ENCODE data around the gene MED31.

MED31 gene

DNA sequence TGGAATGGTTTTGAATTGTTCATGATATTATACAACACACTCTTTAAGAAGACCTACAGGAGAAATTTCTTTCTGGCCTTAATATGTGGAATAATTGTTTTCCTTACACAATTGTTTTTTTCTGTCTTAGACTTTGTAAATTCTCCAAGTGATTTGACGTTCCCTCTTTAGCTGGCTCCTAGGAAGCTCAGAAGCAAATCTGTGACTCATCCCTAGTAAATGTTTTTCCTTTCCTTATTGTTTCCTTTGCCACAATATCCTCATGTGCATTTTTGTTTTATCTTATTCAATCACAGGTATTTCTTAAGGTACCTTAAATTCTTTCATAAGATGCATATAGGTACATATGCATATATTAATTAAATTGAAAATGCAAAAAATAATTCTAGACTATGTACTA is 24.4 kb downstream of the MED31 start:
- TF ChIP-seq, protein P1, sequence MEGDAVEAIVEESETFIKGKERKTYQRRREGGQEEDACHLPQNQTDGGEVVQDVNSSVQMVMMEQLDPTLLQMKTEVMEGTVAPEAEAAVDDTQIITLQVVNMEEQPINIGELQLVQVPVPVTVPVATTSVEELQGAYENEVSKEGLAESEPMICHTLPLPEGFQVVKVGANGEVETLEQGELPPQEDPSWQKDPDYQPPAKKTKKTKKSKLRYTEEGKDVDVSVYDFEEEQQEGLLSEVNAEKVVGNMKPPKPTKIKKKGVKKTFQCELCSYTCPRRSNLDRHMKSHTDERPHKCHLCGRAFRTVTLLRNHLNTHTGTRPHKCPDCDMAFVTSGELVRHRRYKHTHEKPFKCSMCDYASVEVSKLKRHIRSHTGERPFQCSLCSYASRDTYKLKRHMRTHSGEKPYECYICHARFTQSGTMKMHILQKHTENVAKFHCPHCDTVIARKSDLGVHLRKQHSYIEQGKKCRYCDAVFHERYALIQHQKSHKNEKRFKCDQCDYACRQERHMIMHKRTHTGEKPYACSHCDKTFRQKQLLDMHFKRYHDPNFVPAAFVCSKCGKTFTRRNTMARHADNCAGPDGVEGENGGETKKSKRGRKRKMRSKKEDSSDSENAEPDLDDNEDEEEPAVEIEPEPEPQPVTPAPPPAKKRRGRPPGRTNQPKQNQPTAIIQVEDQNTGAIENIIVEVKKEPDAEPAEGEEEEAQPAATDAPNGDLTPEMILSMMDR (IDR thresholded peaks at IDR 0.05; ENCODE audit: low read length), result no peak
- no peak overlapping the region for H3K9ac ChIP-seq (ENCODE audit: low read length)
- no peak overlapping the region for H2AFZ ChIP-seq (ENCODE audit: low read length)
- H3K9me2 ChIP-seq (replicated peaks; ENCODE audit: insufficient read depth, low read length), result no peaks in the 10 kb centered on the region
- 0 out of 2 replicates have a peak, but pooled peaks cover 3% of the 10 kb centered on the region for H3K36me3 ChIP-seq (replicated peaks; ENCODE audit: insufficient read depth, low read length)
- H3K27ac ChIP-seq (ENCODE audit: low read length), result no peak overlapping the region
- no peak overlapping the region for H3K4me3 ChIP-seq (ENCODE audit: low read length)
- H4K20me1 ChIP-seq (ENCODE audit: insufficient read depth, low read length), result no peaks in the 10 kb centered on the region
- DNase-seq, result no peak
- H3K4me2 ChIP-seq (ENCODE audit: low read depth, low read length), result no peak overlapping the region
- no peaks in the 10 kb centered on the region for H3K79me2 ChIP-seq (ENCODE audit: low read length)
- H3K27me3 ChIP-seq (replicated peaks; ENCODE audit: insufficient read depth, low read length), result no peaks in the 10 kb centered on the region
- H3K9me3 ChIP-seq (replicated peaks; ENCODE audit: insufficient read depth, low read length), result no peaks in the 10 kb centered on the region
- H3K4me1 ChIP-seq (ENCODE audit: low read length), result no peaks in the 10 kb centered on the region
- no peaks in the 10 kb centered on the region for H3F3A ChIP-seq (ENCODE audit: insufficient read depth, low read length)

DNA sequence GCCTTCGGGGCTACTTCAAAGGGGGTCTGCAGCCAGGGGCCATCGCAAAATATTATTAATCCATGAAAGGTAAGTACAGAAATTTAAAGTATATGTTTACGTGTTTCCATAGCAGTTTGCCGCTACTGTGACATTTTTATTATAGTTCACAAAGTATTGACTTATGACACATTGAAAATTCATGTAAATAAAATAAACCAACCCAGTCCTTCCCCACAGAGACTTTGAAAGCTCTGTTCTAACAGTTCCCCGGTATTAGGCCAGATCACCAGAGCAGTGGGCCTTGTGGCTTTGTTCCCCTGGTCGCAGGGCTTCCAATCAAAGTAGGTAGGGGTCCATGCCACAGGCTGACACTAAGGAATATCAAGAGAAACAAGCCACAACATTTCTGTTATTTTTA is 24.8 kb downstream of the MED31 start:
- H3K79me2 ChIP-seq (ENCODE audit: low read length), result no peaks in the 10 kb centered on the region
- H3K4me2 ChIP-seq (ENCODE audit: low read depth, low read length), result no peak overlapping the region
- no peaks in the 10 kb centered on the region for H3K9me2 ChIP-seq (replicated peaks; ENCODE audit: insufficient read depth, low read length)
- no peaks in the 10 kb centered on the region for H3F3A ChIP-seq (ENCODE audit: insufficient read depth, low read length)
- H3K4me3 ChIP-seq (ENCODE audit: low read length), result no peak overlapping the region
- no peaks in the 10 kb centered on the region for H4K20me1 ChIP-seq (ENCODE audit: insufficient read depth, low read length)
- H3K27me3 ChIP-seq (replicated peaks; ENCODE audit: insufficient read depth, low read length), result no peaks in the 10 kb centered on the region
- H3K4me1 ChIP-seq (ENCODE audit: low read length), result no peaks in the 10 kb centered on the region
- TF ChIP-seq EZH2phosphoT487 (IDR thresholded peaks at IDR 0.05; ENCODE audit: low read length), result no peak
- no peak for TF ChIP-seq EZH2 (optimal IDR thresholded peaks at IDR 0.05; ENCODE audit: low read depth, low read length)
- TF ChIP-seq, protein P1 (IDR thresholded peaks at IDR 0.05; ENCODE audit: low read length), result no peak
- H3K36me3 ChIP-seq (replicated peaks; ENCODE audit: insufficient read depth, low read length), result 0 out of 2 replicates have a peak, but pooled peaks cover 3% of the 10 kb centered on the region
- no peak overlapping the region for H3K9ac ChIP-seq (ENCODE audit: low read length)
- no peaks in the 10 kb centered on the region for H3K9me3 ChIP-seq (replicated peaks; ENCODE audit: insufficient read depth, low read length)
- DNase-seq, result no peak
- no peak overlapping the region for H2AFZ ChIP-seq (ENCODE audit: low read length)
- no peak overlapping the region for H3K27ac ChIP-seq (ENCODE audit: low read length)

DNA sequence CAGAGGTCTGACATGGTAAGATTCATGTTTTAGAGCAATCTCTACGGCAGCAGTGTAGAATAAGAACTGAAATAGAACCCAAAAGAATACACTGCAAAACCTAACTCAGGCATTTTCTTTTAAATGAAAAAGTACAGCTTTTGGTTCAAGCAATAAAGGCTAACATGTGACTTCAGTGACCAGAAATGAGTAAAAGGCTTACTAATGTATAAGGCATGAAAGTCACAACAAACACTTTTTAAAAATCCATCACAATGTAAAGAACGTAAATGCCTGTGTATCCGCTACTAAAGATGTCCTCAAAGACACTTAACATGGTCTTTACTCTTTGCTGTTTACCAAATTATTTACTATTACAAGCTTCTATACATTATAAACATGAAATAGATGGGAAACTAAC is 27.5 kb downstream of the MED31 start:
- no peak overlapping the region for H3K27ac ChIP-seq (ENCODE audit: low read length)
- H3K4me2 ChIP-seq (ENCODE audit: low read depth, low read length), result no peak overlapping the region
- no peaks in the 10 kb centered on the region for H3K9me3 ChIP-seq (replicated peaks; ENCODE audit: insufficient read depth, low read length)
- H3K27me3 ChIP-seq (replicated peaks; ENCODE audit: insufficient read depth, low read length), result no peaks in the 10 kb centered on the region
- no peaks in the 10 kb centered on the region for H3K9me2 ChIP-seq (replicated peaks; ENCODE audit: insufficient read depth, low read length)
- H3K79me2 ChIP-seq (ENCODE audit: low read length), result no peaks in the 10 kb centered on the region
- H3K9ac ChIP-seq (ENCODE audit: low read length), result no peak overlapping the region
- no peaks in the 10 kb centered on the region for H3K36me3 ChIP-seq (replicated peaks; ENCODE audit: insufficient read depth, low read length)
- H2AFZ ChIP-seq (ENCODE audit: low read length), result no peak overlapping the region
- no peaks in the 10 kb centered on the region for H3F3A ChIP-seq (ENCODE audit: insufficient read depth, low read length)
- no peak overlapping the region for H3K4me3 ChIP-seq (ENCODE audit: low read length)
- no peaks in the 10 kb centered on the region for H4K20me1 ChIP-seq (ENCODE audit: insufficient read depth, low read length)
- TF ChIP-seq EZH2phosphoT487 (IDR thresholded peaks at IDR 0.05; ENCODE audit: low read length), result no peak
- DNase-seq, result no peak
- no peaks in the 10 kb centered on the region for H3K4me1 ChIP-seq (ENCODE audit: low read length)

DNA sequence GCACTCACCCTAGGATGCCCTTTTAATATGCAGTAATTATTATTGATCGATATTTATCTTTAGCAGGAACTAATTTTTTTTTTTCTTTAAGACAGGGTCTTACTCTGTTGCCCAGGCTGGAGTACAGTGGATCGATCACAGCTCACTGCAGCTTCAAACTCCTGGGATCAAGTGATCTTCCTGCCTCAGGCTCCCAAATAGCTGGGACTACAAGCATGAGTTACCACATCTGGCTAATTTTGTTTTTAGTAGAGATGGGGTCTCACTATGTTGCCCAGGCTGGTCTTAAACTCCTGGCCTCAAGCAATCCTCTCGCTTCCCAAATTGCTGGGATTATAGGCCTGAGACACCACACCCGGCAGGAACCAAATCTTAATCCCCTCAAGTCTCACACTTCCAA is 40.2 kb downstream of the MED31 start:
- TF ChIP-seq EZH2phosphoT487 (IDR thresholded peaks at IDR 0.05; ENCODE audit: low read length), result no peak
- TF ChIP-seq, protein P1 (IDR thresholded peaks at IDR 0.05; ENCODE audit: low read length), result no peak
- no peak for TF ChIP-seq EZH2 (optimal IDR thresholded peaks at IDR 0.05; ENCODE audit: low read depth, low read length)
- Histone ChIP-seq H4K20me1 (ENCODE audit: insufficient read depth, low read length) (no peaks in the 10 kb centered on the region), H3K27ac (ENCODE audit: low read length) (no peak overlapping the region), H3K9ac (ENCODE audit: low read length) (no peak overlapping the region), H3K36me3 (replicated peaks; ENCODE audit: insufficient read depth, low read length) (no peaks in the 10 kb centered on the region; the same call in 1 of the 2 replicates), H3F3A (ENCODE audit: insufficient read depth, low read length) (no peaks in the 10 kb centered on the region), H3K9me3 (replicated peaks; ENCODE audit: insufficient read depth, low read length) (no peaks in the 10 kb centered on the region), H3K4me1 (ENCODE audit: low read length) (no peaks in the 10 kb centered on the region; the same call in 1 of the 2 replicates), H3K27me3 (replicated peaks; ENCODE audit: insufficient read depth, low read length) (no peaks in the 10 kb centered on the region), H3K79me2 (ENCODE audit: low read length) (no peaks in the 10 kb centered on the region), H3K4me3 (ENCODE audit: low read length) (no peak overlapping the region), H2AFZ (ENCODE audit: low read length) (no peak overlapping the region), H3K4me2 (ENCODE audit: low read depth, low read length) (no peak overlapping the region), H3K9me2 (replicated peaks; ENCODE audit: insufficient read depth, low read length) (no peaks in the 10 kb centered on the region)
- DNase-seq, result no peak

Measured in MM.1S (cell line).